SU-DHL-6 (cell line): Measurements from ENCODE around the gene NKX2-2.

Experiments
- CTCF ChIP-seq: fragments of 200-600 bp; sonication (generic); IDR thresholded peaks from one replicate; pipeline ENCODE4 v1.5.1; 2017; ENCODE audit warnings: antibody characterized with exemption, mild to moderate bottlenecking, low read length, moderate library complexity; ENCODE audit not compliant: insufficient read depth, poor library complexity, severe bottlenecking
- EZH2phosphoT487 ChIP-seq: fragments of 200-600 bp; sonication (generic), shearing (Covaris generic); conservative IDR thresholded peaks from 2 replicates; pipeline ENCODE4 v1.6.1; 2018; ENCODE audit warnings: mild to moderate bottlenecking, antibody characterized with exemption, low read length, moderate library complexity, mixed read lengths

GRCh38 chr20:21510414-21511384 is 3.2 kb downstream of the NKX2-2 start:
- no peak for TF ChIP-seq CTCF
- TF ChIP-seq EZH2phosphoT487 = no peak
